Measurements from ENCODE around the gene JAG2.

DNA sequence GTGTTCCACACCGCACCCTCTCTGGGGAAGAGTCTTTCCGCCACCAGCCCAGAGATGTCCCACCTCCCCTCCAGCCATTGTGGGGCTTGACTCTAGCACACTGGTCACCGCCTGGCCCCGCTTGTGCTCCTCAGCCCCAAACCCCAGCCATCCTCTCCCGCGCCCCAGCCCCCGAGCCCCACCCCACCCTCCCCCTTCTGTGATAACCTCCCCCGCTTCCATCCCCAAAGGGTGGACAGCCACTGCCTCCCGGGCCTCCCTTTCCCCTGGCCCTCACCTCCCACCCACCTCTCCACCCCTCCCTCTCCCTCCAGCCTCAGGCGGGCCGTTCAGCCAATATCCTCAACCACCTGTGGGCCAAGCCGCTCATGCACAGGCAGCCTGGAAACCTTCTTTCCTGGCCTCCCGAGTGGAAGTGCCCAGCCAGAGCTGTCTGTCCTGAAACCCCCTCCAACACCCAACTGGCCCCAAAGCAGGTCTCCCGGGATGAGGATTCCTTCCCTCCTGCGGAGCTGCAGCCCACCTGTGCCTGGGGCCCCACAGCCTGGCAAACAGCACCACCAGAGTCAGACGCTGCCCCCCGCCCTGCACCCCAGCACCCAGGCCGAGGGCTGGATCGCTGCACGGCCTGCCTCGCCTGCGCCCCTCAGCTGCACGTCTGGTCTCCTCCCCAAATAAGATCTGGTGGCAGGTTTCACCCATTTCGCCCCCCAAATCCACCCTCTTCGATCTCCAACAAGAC, 39.6 kb upstream of the JAG2 start:
- TF ChIP-seq, protein P1, sequence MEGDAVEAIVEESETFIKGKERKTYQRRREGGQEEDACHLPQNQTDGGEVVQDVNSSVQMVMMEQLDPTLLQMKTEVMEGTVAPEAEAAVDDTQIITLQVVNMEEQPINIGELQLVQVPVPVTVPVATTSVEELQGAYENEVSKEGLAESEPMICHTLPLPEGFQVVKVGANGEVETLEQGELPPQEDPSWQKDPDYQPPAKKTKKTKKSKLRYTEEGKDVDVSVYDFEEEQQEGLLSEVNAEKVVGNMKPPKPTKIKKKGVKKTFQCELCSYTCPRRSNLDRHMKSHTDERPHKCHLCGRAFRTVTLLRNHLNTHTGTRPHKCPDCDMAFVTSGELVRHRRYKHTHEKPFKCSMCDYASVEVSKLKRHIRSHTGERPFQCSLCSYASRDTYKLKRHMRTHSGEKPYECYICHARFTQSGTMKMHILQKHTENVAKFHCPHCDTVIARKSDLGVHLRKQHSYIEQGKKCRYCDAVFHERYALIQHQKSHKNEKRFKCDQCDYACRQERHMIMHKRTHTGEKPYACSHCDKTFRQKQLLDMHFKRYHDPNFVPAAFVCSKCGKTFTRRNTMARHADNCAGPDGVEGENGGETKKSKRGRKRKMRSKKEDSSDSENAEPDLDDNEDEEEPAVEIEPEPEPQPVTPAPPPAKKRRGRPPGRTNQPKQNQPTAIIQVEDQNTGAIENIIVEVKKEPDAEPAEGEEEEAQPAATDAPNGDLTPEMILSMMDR (IDR thresholded peaks at IDR 0.05), result no peak
- TF ChIP-seq POLR2A (IDR thresholded peaks at IDR 0.05), result no peak

All from esophagus squamous epithelium (tissue), 4 donors.